Upper lobe of left lung (tissue), 4 donors: ENCODE results near the gene KCNJ1.

Experiments used
- EP300 ChIP-seq, 4 donors: sonication (generic); formaldehyde crosslinking; IDR thresholded peaks; one replicate each; pipeline ENCODE4 v1.5.1; 2017; ENCODE audit warnings: antibody characterized with exemption in 4 of 4, control low read depth in 2 of 4
- POLR2AphosphoS5 ChIP-seq, 2 donors: sonication (generic); formaldehyde crosslinking; IDR thresholded peaks; one replicate each; pipeline ENCODE4 v1.5.1; 2017; ENCODE audit warnings: antibody characterized with exemption in 2 of 2
- TF ChIP-seq, protein P1 (sequence below), 6 experiments: fragments of 450-650 bp in 4 of 6; fragments of 200-600 bp in 2 of 6; sonication (generic) in 2 of 6; IDR thresholded peaks; one replicate each; pipeline ENCODE4 v1.5.1; 2016 to 2019; ENCODE audit warnings: antibody characterized with exemption in 6 of 6

DNA sequence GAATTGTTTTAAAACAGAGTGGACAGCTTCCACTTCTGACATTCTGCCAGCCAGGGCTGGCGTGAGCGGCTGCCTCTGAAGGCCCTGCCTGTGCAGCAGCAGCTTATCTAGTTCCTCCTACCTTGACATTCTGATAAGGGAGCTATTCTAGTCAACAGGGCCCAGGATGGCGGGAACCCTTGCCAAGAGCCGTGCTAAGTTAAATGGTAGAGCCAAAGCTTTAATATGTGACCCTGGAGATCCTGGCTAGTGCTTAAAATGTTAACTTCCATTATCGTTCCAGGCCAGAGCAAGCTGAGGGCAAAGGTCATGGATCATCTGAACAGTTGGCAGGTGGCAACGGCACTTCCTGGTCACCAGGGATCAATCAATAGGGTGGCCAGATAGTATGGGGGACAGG lies 27.6 kb upstream of the KCNJ1 start:
- TF ChIP-seq, protein P1, sequence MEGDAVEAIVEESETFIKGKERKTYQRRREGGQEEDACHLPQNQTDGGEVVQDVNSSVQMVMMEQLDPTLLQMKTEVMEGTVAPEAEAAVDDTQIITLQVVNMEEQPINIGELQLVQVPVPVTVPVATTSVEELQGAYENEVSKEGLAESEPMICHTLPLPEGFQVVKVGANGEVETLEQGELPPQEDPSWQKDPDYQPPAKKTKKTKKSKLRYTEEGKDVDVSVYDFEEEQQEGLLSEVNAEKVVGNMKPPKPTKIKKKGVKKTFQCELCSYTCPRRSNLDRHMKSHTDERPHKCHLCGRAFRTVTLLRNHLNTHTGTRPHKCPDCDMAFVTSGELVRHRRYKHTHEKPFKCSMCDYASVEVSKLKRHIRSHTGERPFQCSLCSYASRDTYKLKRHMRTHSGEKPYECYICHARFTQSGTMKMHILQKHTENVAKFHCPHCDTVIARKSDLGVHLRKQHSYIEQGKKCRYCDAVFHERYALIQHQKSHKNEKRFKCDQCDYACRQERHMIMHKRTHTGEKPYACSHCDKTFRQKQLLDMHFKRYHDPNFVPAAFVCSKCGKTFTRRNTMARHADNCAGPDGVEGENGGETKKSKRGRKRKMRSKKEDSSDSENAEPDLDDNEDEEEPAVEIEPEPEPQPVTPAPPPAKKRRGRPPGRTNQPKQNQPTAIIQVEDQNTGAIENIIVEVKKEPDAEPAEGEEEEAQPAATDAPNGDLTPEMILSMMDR (IDR thresholded peaks at IDR 0.05), result no peak
- no peak for TF ChIP-seq POLR2AphosphoS5 (IDR thresholded peaks at IDR 0.05)
- no peak for TF ChIP-seq EP300 (IDR thresholded peaks at IDR 0.05)
